Activated CD4-positive, CD25-positive, alpha-beta regulatory T cell treated with anti-CD3 and anti-CD28 coated beads, Interleukin-2, amount 50 U/mL, for 72 hours (primary cell): ENCODE data around the gene TBC1D22A.

Source experiments
- DNase-seq: peaks from one replicate; pipeline ENCODE4 v3.0.0; 2021

The TBC1D22A gene

DNA sequence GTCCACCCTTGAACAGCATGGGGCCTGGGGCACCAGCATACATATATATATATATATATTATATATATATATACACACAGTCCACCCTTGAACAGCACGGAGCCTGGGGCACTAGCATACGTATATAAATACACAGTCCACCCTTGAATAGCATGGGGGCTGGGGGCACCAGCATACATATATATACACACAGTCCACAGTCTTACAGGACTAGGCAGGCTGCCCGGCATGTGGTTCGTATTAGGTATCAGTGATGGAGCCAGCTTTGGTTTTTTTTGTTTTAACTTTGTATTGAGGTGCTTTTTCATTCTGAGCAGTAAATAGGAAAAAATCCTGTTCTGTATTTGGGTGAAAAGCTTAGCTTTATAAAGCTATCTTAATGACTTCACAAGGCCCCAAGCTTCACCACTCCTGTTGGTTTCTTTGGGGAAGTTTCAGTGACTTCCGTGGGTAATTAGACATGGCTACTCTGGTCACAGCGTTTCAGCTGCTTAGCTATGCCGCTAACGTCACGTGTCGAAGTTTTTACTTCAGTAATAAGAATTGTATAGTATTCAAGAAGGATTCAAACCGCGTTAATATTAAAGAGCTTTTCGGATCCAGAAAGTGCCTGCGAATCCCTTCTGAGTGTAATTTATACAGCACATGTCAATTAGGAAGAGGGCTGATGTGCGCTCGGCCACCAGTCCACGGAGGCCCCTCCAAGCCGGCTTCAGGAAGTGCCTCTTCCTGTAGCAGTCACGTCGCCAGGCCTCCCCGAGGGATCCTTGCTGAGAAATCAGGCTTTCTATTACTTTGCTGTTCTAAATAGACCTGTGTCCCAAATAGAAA, 179.7 kb downstream of the TBC1D22A start:
- no peak for DNase-seq

DNA sequence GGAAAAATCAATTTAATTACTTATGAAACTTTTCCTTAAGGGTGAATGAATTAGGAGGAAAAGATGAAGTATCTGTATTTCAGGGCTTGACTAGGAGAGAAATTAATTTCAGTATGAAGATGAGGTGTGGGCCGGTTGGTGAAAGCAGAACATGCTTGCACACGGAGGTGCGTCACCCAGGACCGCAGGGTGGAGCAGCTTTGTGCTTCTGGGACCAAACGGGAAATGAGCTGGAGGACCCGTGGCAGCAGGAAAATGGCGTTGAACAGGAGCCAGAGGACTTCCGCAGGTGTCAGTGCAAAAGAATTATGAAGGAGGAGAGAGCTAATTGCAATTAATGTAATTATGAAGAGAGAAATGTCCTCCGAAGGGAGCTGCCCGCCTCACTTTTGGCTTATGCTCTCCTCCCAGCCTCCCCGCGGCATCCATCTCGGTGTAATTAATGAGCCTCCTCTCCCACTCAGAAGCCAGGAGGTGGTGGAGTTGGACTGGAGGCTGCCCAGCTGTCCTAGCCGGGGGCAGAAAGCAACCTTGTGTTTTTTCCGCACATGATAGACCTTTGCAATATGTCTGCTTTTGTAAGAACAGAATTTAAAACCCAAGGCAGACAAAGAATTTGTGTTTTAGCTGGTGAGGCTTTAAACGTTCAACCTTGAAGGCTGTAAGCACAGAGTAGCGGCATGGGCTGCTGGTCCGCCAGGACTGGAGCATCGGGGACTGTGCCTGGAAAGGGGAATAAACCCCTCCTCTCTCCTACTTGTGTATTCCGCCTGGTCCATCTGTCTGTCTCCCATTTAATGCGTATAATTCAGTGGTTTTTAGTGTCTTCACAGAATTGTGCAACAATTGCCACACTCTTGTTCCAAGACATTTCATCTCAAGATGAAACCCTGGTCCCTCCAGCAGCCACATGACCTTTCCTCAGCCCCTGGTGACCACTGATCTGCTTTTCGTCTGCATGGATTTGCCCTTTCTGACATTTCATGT, 180.6 kb downstream of the TBC1D22A start:
- no peak for DNase-seq

DNA sequence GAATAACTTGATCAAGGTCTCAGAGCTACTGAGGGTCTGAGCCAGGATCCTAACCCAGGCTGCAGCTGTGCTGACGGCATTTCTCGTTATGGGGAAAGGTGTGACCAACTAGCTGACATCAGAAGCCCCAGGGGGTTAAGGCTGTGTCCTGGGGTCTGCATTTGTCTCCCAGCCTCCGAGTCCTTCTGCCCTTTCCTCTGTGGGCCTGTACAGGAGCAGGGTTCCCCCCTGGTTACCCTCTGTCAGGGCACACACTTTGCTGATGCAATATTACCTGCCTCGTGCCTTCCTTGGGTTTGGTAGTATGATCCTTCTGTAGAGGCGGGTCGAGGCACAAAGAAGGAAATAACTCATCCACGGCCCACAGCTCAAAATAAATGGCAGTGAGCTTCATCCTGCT, 183.0 kb downstream of the TBC1D22A start:
- DNase-seq: no peak

- no peak for DNase-seq
Observed at GRCh38 chr22:46946383-46946962, 184.0 kb downstream of the TBC1D22A start.

GRCh38 chr22:46947516-46948257, 185.2 kb downstream of the TBC1D22A start:
- DNase-seq: no peak

GRCh38 chr22:46948411-46949144, 186.1 kb downstream of the TBC1D22A start:
- DNase-seq: no peak

GRCh38 chr22:46951350-46951749, 188.9 kb downstream of the TBC1D22A start:
- DNase-seq: no peak

- DNase-seq: no peak
Observed at GRCh38 chr22:46951973-46952372, 189.5 kb downstream of the TBC1D22A start.

DNA sequence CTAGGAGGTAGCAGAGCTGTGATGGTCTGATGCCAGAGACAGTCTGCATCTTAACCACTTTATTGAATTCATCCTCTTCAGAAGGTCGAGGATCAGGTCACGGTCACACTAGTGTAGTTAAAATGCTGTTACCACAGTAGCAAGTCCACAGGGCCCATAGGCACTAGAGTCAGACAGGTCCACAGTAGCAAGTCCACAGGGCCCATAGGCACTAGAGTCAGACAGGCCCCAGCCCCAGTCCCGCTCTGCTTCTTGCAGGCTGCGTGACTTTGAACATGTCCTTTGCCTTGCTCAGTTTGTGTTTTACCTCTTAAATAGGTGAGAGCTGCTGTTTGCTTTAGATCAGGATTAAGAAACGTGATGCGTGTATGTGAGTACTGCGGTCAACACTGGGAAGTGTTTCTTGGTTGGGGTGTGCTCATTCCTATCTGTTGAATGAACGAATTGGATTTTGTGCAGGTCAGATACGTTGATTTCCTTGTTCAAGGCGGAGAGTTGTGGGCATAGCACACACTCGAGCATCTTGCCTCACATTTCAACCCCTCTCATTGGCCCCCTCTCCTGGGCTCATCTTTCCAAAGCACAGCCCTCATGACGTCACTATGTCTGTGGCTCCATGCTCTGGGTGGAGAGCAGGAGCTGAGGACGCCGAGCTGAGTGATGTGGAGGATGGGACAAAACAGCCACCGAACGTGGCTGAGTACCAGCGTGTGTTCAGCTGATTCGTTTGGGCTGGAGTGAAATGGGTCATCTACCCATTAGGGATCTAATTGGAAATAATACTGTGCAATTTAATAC, 191.7 kb downstream of the TBC1D22A start:
- no peak for DNase-seq

DNA sequence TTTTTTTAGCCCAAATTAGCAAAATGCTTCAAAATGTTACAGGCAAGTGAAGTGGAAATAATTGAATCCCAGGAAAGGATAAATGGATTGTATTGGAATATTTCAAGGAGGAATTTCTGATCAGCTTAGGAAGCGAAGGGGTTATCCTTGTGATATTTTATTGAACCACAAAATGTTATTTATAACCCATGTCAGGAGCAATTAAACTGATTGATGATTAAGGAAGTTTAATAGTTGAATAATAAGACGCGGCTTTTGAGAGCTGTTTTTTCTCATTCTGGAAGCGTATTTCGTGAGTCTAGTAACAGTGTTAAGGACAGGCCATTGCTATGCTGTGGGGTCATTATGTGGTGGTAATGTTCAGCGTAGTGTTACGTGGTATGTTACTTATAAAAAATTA, 192.3 kb downstream of the TBC1D22A start:
- no peak for DNase-seq

DNA sequence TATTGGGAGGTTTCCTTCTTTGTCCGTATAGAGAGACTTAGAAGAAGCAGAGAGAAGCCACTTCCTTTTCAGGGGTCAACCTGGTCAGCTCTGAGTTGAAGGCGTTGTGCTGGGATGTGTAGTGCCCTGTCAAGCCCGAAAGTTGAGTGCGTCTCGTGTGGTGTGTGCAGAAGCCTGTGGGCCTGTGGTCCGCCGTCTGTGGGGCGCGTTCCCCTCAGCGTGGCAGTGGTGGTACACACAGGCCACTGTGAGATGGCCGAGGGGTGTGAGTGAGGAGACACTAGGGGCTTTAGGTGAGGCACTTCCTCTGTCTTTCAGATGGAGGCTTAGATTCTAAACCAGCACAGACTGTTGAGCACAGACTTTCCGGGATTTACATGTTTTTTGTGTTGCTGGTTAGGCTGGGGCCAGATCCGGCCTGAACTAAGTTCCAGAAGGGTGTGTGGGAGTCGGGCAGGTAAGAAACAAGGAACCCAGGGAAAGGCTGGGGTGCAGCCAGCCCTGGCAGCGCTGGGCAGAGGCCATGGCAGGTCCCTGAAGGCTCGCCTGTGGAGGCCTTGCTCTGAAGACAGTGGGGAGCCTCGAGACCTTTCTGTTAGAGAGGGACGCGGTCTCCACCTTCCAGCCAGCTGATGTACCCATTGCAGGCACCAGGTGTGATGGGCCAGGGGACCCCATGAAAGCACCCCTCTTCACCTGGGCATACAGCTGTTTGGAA, 194.2 kb downstream of the TBC1D22A start:
- DNase-seq: no peak

GRCh38 chr22:46957521-46957920, 195.1 kb downstream of the TBC1D22A start:
- no peak for DNase-seq

- DNase-seq: no peak
Observed at GRCh38 chr22:46958191-46958590, 195.7 kb downstream of the TBC1D22A start.

GRCh38 chr22:46958658-46959057, 196.2 kb downstream of the TBC1D22A start:
- no peak for DNase-seq

- no peak for DNase-seq
Observed at GRCh38 chr22:46959369-46959768, 196.9 kb downstream of the TBC1D22A start.

DNA sequence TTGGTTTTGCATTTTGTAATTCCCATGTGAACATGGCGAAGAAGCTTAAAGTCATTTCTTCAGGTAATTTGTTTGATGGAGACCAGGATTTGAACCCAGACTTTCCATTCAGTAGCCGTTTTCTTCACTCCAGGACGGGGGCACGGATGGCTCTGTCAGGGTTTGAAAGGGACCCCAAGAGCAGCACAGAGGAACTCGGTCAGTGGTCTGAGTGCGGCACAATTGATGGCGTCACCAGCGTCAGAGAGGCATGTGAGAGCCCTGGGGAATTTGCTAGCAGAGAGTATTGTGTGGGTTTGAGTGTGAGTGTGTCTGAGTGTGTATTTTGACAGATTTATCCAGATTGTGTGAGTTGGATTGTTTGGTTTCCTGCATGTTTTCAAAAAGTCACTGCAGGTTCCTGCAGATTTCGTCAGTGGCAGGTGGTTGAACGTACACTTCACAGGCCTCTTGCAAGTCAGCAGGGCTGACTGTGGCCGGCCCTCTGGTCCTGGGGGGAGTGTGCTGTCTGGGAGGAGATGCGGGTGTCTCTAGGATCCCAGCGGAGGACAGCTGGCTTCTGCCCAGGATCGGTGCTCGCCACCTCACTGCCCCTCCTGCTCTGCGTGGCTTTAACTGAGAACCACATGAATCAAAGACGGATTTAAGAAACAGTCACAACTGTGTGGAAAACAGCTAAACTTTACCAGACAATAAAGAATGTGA, 199.3 kb downstream of the TBC1D22A start:
- DNase-seq: no peak

DNA sequence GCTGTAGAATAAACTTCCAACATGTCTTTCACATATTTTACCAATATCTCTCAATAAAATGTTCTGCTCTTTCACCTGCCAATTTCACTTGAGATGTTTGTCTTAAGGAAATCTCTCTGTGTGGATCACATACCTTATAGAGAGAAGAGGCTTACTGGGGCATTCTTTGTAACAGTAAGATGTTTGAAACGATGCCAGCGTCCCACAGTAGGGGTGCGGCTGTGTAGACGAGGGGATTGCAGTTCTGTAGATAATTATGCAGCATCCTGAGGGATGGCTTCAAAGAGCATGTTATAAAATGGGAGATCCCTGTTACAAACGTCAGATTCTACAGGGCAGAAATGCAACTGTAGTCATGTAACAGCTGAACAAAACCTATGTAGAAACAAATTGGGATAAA, 200.0 kb downstream of the TBC1D22A start:
- DNase-seq: no peak

GRCh38 chr22:46963672-46964545, 201.5 kb downstream of the TBC1D22A start:
- DNase-seq: no peak
